NCI-H524 (cell line): ENCODE results near the gene MACROD2.
A peak's percentile ranks its signal among the peaks of the same experiment; 100 is the strongest.

ENCODE experiments used
- DNase-seq, 2 experiments: peaks; one replicate each; lab custom pipeline; 2025; lab: John Stamatoyannopoulos, UW

The MACROD2 gene

GRCh38 chr20:14525426-14525825 is 530.1 kb downstream of the MACROD2 start:
- DNase-seq = no peak

- no peak for DNase-seq
These were observed 531.6 kb downstream of the MACROD2 start for GRCh38 chr20:14526891-14527290.

GRCh38 chr20:14531786-14532185 is 536.5 kb downstream of the MACROD2 start:
- no peak for DNase-seq

- peak in 1 of 2 experiments; percentile 10 for DNase-seq
These were observed 541.4 kb downstream of the MACROD2 start for GRCh38 chr20:14536738-14537137.

GRCh38 chr20:14538433-14538832 is 543.1 kb downstream of the MACROD2 start:
- DNase-seq = no peak

GRCh38 chr20:14543040-14543439 is 547.7 kb downstream of the MACROD2 start:
- no peak for DNase-seq

GRCh38 chr20:14544688-14545087 is 549.4 kb downstream of the MACROD2 start:
- DNase-seq = peak; percentile 21 to 39

GRCh38 chr20:14550655-14551054 is 555.3 kb downstream of the MACROD2 start:
- no peak for DNase-seq

GRCh38 chr20:14553774-14554534 is 558.6 kb downstream of the MACROD2 start:
- DNase-seq = no peak

- no peak for DNase-seq
These were observed 560.4 kb downstream of the MACROD2 start for GRCh38 chr20:14555676-14556075.

- DNase-seq = no peak
These were observed 560.9 kb downstream of the MACROD2 start for GRCh38 chr20:14556206-14556605.

- DNase-seq = no peak
These were observed 564.3 kb downstream of the MACROD2 start for GRCh38 chr20:14559612-14560011.

- DNase-seq = no peak
These were observed 566.5 kb downstream of the MACROD2 start for GRCh38 chr20:14561741-14562221.

- DNase-seq = no peak
These were observed 567.7 kb downstream of the MACROD2 start for GRCh38 chr20:14562981-14563380.

GRCh38 chr20:14566505-14566904 is 571.2 kb downstream of the MACROD2 start:
- DNase-seq = no peak

- no peak for DNase-seq
These were observed 572.9 kb downstream of the MACROD2 start for GRCh38 chr20:14568225-14568624.

GRCh38 chr20:14568701-14569100 is 573.4 kb downstream of the MACROD2 start:
- no peak for DNase-seq

- no peak for DNase-seq
These were observed 574.3 kb downstream of the MACROD2 start for GRCh38 chr20:14569641-14570040.

GRCh38 chr20:14570811-14571210 is 575.5 kb downstream of the MACROD2 start:
- DNase-seq = peak in 1 of 2 experiments; percentile 4

- no peak for DNase-seq
These were observed 578.4 kb downstream of the MACROD2 start for GRCh38 chr20:14573676-14574075.

- peak in 1 of 2 experiments; percentile 8 for DNase-seq
These were observed 581.0 kb downstream of the MACROD2 start for GRCh38 chr20:14576196-14576877.

- DNase-seq = peak in 1 of 2 experiments; percentile 20
These were observed 585.2 kb downstream of the MACROD2 start for GRCh38 chr20:14580418-14581074.

- no peak for DNase-seq
These were observed 586.4 kb downstream of the MACROD2 start for GRCh38 chr20:14581731-14582130.
